GM08714 (cell line): ENCODE results near the gene ITGA3.

Experiments used
- H3K4me3 ChIP-seq: fragments of 200-500 bp; sonication (Bioruptor generic); 2 replicates; pipeline ENCODE4 v1.5.1; 2014; ENCODE audit warnings: mild to moderate bottlenecking, low read length, inconsistent platforms
- ZNF274 ChIP-seq: IDR thresholded peaks from 2 replicates; pipeline ENCODE4 v1.6.1; 2012; ENCODE audit warnings: mild to moderate bottlenecking, low read depth, low read length

The ITGA3 gene

DNA sequence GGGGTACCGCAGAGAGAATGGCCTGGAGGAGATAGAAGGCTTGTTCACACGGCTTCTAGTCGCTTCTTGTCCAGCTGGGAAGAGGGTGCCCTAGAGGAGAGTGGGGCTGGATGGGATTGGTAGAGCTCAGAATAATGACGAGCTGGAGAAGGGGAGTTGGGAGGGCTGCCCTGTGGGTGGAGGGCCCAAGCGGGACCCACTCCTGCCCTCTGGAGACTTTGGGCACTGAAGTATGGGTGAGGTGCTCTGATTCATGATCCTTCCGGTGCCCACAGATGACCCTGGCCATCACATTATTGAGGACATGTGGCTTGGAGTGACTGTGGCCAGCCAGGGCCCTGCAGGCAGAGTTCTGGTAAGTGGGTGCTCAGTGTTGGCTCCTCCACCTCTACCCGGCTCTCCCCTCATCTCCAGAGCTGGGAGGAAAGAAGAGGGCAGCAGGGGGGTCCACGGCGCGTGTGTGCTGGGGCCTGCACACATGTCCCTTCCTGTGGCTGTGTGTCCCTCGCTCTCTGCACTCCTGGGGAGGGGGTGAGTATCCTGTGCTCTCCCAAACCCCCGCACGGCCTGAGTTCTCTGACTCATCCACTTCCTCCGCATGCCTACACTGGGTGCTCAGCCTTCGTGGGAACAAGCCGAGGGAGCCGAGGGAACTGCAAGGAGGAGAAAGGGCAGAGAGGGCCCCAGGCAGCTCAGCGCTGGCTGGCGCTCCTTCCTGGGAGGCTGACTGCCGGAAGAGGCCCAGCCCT, 8.5 kb downstream of the ITGA3 start:
- TF ChIP-seq ZNF274: no peak

GRCh38 chr17:50065056-50065455, 9.1 kb downstream of the ITGA3 start:
- TF ChIP-seq ZNF274: no peak
- H3K4me3 ChIP-seq: no peak overlapping the region

More for the DNA sequence above, 8.5 kb downstream of the ITGA3 start:
- no peak overlapping the region for H3K4me3 ChIP-seq

DNA sequence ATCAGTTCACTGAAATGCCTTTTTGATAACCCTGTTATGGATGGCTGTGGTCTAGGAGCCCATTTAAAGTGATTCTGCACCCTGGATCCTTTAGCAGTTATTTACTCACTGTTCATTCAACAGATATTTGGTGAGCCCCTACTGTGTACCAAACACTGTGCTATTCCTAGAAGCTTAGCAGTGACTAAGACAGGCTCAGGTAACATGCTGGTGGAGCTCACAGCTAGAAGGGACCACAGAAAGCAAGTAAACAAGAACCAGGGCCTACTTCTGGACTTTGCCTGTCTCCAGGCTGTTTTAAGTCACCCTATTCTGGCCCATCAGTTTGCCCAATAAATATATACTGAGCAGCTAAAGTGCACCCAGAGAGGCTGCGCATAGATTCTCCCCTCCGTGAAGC, 11.1 kb downstream of the ITGA3 start:
- TF ChIP-seq ZNF274: no peak
- no peak overlapping the region for H3K4me3 ChIP-seq

DNA sequence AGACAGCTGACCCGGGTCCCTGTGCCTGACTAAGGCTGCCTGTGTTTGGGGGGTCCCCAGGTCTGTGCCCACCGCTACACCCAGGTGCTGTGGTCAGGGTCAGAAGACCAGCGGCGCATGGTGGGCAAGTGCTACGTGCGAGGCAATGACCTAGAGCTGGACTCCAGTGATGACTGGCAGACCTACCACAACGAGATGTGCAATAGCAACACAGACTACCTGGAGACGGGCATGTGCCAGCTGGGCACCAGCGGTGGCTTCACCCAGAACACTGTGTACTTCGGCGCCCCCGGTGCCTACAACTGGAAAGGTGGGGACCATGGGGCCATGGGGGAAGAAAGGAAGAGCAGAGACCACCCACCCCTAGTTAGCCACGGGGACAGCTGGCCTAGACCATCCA, 12.1 kb downstream of the ITGA3 start:
- no peak overlapping the region for H3K4me3 ChIP-seq
- TF ChIP-seq ZNF274: no peak

- no peak for TF ChIP-seq ZNF274
Measured at GRCh38 chr17:50070908-50071680, 15.2 kb downstream of the ITGA3 start.

DNA sequence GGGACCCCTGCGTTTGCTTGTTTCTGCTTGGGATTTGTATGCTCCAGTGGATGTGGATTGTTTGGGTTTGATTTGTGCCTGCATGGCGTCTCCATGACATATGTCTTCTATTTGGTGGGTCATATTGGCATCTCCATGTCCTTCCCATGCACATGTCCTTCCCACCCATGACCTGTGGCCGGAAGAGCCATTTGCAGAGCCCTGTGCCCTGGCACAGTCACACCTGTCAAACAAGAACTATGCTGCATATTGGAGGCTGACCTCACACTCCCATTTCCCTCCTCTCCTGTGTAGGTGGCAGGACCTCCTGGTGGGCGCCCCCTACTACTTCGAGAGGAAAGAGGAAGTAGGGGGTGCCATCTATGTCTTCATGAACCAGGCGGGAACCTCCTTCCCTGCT, 15.8 kb downstream of the ITGA3 start:
- no peak overlapping the region for H3K4me3 ChIP-seq
- no peak for TF ChIP-seq ZNF274

More at GRCh38 chr17:50070908-50071680, 15.2 kb downstream of the ITGA3 start:
- H3K4me3 ChIP-seq: no peak overlapping the region

DNA sequence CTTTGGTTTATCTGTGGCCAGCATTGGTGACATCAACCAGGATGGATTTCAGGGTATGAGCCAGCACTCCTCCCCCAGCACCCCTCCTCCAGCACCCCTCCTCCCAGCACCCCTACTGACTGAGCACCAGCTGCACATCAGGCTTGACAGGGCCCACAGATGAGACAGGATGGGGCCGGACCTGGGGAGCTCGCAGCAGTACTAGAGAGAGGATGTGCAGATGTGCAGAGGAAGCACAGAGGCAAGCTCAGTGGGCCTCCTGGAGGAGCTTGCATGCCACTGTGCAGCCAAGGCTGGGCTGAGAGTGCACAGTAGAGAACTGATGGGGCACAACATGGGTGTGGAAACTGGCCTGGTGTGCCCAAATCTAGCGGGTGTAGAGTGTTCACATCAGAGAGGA, 16.2 kb downstream of the ITGA3 start:
- TF ChIP-seq ZNF274: no peak
- no peak overlapping the region for H3K4me3 ChIP-seq

DNA sequence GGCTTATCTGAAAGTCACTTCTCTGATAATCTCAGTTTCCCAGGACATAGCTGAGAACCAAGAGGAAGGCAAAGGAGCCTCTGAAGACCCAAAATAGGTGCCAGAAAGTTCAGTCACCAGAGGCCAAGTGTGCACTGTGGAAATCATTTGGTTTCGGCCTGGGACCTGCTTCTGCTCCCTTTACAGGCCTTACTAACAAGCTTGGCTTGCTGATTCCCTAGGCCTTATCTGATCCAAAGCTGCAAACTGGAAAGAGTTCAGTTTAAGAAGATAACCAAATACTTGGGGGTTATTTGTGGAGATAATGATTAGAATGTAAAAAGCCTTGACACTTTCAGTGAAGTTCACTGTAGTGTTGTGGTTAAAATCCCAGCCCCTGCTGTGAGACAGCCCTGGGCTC, 17.0 kb downstream of the ITGA3 start:
- no peak for TF ChIP-seq ZNF274
- no peak overlapping the region for H3K4me3 ChIP-seq

- no peak for TF ChIP-seq ZNF274
- no peak overlapping the region for H3K4me3 ChIP-seq
Measured at GRCh38 chr17:50074227-50074626, 18.3 kb downstream of the ITGA3 start.

GRCh38 chr17:50075446-50076032, 19.6 kb downstream of the ITGA3 start:
- TF ChIP-seq ZNF274: no peak
- no peak overlapping the region for H3K4me3 ChIP-seq

- H3K4me3 ChIP-seq: no peak overlapping the region
- no peak for TF ChIP-seq ZNF274
Measured at GRCh38 chr17:50076221-50076590, 20.3 kb downstream of the ITGA3 start.

- H3K4me3 ChIP-seq: no peak overlapping the region
- no peak for TF ChIP-seq ZNF274
Measured at GRCh38 chr17:50076591-50077235, 20.8 kb downstream of the ITGA3 start.

- H3K4me3 ChIP-seq: no peak overlapping the region
- no peak for TF ChIP-seq ZNF274
Measured at GRCh38 chr17:50078430-50078829, 22.5 kb downstream of the ITGA3 start.

- TF ChIP-seq ZNF274: no peak
- H3K4me3 ChIP-seq: no peak overlapping the region
Measured at GRCh38 chr17:50079334-50080095, 23.6 kb downstream of the ITGA3 start.
